NCI-H748 (cell line): ENCODE data around the gene NSD2.

Experiments
- DNase-seq: peaks from one replicate; lab custom pipeline; 2025; ENCODE audit not compliant: unreplicated experiment; lab: John Stamatoyannopoulos, UW

NSD2 gene

GRCh38 chr4:1939664-1940509 is 68.7 kb downstream of the NSD2 start:
- DNase-seq: no peak

DNA sequence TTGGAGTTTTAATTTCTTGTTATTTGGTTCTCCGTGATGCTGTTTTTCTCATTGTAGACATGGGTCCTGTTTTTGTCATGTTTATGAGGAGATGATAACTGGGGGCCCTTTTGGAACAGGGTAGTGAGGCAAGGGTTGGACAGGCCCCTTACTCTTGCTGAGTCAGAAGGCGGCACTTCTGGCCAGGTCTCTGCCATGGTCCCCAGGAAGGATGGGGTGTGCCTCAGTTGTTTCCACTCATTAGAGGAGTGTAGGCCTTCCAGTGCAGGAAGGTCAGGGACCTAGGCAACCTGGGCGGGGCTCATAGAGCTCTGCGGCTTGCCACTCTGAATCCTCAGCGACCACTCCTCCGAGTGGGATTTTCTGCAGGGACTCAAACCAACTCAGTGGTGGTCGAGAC is 69.4 kb downstream of the NSD2 start:
- DNase-seq: no peak

DNA sequence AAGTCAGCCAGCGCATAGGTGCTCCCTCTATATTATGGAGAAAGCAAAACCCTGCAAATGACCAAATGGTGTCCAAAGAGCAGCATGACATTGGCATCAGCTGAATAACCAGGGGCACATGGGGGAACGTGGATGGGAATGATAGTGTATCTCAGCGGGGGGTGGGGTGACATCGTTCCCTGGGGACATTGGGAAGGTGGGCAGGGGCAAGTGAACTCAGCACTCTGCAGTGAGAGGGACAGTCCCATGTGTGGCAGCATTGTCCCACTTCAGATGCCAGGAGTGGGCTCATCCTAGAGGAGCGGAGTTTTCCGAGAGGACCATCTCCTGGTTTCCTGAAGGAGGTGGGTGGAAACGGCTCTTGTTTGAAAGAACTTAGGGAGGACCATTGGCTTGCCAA is 72.7 kb downstream of the NSD2 start:
- no peak for DNase-seq

DNA sequence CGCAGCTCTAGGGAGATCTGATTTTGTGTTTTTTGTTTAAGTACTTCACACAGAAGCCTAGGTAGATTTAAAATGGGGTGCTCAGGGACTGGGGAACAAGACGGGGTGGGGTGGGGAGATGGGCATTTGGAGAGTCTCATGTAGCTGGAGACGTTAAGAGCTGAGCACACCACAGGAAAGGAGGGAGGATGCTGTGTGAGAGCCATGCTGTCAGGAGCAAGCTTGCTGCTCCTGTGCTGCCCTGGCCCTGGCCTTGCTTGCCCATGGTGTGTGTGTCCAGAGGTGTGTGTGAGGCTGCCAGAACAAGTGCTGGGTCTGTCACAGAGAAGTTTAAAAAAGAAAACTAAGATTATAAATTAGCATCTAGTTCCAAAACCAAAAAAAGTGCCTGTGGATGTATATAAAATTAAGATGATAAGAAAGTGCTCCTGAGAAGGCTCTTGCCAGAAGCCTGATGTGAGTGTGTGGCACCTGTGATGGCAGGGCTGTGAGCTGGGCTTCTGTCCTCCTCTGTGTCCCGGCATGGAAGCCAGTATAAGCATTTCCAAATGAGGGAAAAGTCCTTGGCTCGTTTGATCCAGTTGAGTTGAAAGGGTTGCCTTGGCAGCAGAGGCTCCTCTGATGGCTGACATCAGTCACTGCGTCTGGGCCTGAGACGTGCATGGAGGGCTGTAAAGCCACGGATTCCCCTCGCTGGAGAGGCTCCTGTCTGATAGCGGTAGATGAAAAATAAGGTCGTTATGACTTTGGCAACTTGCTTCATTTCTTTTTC is 74.1 kb downstream of the NSD2 start:
- DNase-seq: no peak

DNA sequence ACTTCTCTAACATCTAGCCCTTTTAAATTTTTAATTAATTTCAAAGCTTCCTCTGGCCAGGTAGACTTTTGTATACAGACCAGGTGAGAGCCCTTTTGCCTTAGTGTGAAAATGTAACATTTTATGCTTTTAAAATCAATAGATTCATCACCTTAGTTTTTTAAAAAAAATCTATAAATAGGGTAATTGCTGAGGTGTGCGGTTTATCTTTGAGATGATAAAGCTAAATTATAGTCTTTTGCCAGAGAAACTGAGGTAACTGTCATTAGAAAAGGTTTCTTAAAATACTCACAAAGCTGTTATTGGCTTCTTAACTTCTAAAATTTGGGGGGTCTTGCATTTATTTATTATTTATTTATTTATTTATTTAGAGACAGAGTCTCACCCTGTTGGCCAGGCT is 74.7 kb downstream of the NSD2 start:
- DNase-seq: no peak

GRCh38 chr4:1948232-1948631 is 77.0 kb downstream of the NSD2 start:
- no peak for DNase-seq

DNA sequence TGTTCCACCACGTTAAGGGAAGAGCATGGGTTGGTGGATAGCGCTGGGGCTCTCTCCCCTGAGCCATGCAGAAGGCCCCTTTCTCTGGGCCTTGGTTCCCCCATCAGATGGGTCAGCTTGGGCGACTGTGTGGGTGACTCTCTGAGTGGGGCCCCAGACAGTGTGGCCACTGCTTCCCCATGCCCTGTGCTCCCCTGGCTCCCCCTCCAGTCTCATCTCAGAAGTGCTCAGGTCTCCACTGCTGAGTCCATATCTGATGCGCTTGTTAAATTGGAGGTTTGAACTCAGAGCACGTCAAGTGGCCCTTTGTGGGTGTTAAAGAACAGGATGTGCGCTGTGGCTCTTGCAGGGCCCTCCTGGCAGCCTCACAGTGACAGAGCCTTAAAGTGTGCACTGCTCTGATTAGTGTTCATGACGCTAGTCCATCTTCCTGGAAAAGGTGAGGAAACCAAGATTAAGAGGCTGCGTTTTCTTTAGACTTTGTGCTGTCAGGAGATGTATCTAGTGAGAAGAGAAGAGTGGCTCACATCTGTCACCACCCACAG is 77.8 kb downstream of the NSD2 start:
- no peak for DNase-seq

GRCh38 chr4:1950369-1950768 is 79.2 kb downstream of the NSD2 start:
- DNase-seq: no peak

DNA sequence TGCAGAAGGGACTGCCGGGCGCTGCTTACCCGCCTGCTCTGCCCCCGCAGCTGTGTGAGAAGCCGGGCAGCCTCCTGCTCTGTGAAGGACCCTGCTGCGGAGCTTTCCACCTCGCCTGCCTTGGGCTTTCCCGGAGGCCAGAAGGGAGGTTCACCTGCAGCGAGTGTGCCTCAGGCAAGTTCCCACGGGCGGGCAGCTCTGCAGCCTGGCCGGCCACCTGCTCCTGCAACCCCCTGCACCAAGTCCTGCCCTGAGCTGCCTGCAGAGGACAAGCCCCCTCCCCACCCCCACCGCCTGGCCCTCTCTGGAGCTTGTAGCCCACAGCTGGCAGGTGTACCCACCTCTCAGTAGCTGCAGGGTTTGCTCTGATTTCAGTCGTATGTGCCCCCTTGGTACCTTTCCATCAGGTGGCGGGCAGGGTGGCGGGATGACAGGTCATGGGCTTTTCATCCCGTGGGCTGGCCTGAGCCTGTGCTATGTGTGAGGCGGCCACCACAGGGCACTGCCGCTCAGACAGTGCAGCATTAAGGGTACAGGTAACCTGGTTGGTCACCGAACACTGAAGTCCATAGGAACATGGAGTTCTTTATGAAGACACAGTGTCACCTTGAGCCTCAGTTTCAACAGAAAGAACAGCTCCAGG is 81.0 kb downstream of the NSD2 start:
- DNase-seq: no peak

DNA sequence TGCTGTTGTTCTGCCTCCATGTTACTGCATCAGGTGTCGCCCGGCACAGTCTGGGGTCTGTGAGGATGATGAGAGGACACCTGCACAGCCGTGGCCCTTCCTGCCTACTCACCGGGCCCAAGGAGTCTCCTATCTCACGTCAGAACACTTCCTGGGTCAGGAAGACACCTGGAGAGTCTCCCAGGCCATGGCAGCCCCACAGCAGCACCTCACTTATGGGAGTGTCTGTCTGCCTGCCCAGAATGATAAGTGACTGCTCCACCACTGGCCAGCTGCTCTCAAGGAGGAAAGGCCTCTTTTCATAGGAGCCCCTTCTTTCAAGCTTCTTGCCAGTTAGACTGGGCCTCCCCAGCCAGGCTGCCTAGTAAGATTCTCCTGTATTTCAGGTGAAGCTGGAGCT is 81.5 kb downstream of the NSD2 start:
- no peak for DNase-seq

- no peak for DNase-seq
Measured at GRCh38 chr4:1953335-1953734, 82.1 kb downstream of the NSD2 start.

DNA sequence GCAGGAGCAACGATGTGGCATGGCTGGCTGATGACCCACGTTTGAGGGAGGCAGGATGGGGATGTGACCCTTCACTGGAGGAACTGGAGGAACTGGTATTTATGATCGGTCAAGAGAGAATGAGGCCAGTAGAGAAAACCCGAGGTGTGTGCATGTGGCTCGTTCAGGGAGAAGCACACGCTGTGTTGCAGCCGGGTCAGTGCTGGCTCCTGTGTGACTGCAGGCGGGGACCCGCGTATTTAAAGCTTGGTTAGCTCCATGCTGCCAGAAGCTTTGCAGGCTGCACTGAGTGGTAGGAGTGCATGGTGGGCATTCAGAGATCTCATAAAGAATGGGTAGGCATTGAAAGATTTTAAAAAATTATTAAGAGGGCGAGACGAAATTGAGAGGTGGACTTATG is 85.4 kb downstream of the NSD2 start:
- no peak for DNase-seq

- no peak for DNase-seq
Measured at GRCh38 chr4:1958276-1959103, 87.3 kb downstream of the NSD2 start.

GRCh38 chr4:1959104-1959384 is 87.9 kb downstream of the NSD2 start:
- no peak for DNase-seq

DNA sequence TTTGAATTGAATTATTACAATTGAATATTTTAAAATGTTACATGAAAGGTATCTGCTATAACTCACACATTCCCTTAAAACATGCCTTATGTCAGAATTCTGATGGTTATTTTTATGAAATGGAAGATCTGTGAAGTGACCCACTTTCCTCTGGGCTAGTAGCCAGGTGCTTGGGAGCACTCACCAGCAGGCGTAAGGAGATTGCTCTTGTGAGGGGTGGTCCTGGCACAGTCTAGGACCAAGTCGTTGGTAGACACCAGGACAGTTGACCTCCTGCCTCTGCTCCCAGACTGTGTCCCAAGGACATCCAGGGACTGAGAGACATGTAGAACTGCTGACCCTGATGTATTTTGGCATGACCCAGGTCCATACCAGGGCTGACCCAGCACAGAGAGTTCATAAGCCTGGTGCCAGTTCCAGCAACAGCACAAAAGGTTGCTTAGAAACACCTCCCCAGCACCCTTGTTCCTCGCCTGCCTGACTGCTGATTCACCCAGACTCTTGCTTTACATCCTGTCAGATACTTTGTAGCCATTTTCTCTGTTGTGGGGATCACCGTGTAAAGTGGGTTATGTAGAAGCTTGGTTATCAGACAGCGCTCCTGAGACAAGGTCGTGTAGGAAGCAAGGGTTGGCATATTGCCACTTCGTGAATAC is 89.1 kb downstream of the NSD2 start:
- DNase-seq: no peak

DNA sequence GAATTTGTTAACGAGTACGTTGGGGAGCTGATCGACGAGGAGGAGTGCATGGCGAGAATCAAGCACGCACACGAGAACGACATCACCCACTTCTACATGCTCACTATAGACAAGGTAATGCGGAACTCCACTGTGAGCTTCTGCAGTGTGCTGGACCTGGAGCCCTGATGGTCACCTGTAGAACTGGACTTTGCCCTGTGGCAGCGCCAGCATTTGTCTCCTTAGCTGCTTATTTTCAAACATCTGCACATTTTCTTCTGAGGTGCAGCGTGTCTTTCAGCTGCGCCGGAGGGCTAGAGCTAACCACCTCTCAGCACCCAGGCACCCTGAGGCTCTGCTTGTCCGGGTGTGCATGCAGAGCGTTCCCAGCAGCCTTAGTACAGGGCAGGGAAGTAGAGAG is 89.8 kb downstream of the NSD2 start:
- no peak for DNase-seq

DNA sequence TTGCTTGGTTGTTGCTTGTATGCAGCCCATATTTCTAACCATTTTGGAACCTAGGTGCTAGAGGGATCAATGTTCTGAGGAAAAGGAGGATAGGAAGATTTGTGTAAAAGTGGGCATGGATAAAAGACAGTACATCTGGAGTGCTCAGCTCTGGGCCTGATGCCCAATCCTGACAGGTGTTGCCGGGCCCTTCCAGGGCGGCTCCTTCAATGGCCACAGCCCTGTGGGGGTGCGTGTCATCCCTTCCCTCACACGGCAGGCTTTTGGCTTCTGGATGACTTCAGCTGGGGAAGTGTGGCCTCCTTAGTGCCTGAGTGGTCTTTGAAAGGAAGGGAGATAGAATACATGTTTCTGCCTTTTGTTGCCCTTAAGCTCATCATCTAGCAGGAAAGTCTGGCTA is 90.4 kb downstream of the NSD2 start:
- DNase-seq: no peak

DNA sequence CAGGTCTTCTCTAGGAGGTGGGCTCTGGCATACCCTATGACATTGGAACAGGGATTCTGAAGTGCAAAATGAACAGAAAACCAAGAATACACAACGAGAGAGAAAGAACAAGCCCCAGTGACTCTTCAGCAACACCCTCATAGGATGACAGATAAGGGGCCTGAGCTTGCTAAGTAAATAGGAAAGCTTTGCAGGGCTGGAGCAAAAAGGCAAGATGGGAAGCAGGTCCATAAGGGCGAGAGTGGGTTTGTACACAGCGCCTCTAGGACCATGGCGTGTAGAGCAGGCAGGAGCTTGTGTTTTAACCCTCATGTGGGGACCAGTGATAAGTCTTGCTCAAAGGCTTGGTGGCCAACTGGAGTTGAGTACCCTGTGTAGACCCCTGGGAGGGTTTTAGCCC is 91.8 kb downstream of the NSD2 start:
- no peak for DNase-seq

DNA sequence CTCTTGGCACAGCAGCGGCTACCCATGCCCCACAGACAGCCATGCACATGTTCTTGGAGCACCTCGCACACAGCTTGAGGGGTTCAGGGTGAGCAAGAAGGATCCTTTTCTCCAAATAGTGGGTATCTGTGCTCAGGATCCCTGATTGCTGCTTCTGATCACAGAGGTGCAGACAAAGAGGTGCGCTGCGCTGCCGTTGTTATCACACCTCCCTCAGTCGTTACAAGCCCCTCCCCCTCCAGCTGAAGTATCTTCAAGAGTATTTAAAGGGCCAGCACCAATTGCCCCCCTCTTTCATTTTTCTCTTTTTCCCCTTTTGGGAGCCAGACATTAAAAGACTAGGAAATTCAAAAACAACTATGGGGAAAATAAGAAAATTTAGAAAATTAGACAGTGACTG is 93.2 kb downstream of the NSD2 start:
- DNase-seq: no peak

DNA sequence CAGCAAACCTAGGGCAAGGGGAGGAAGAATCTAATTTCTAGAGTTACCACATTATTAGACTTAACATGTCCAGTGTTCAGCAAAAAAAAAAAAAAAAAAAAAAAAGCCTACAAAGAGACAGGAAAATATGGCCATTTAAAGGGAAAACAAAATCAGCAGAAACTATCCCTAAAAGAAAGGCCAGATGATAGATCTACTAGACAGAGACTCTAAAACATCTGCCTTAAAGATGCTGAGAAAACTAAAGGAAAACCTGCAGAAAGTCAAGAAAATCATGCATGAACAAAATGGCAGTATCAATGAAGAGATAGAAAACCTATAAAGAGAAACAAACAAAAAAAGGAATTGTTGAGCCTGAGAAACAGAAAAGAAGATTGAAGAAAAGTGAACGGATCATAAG is 93.8 kb downstream of the NSD2 start:
- DNase-seq: no peak
